ENCODE data around the gene PDE4B. TPM values are rescaled to one million over a fixed set of nuclear protein-coding genes. Genes with fewer than 3 reads are reported as not detected.

PDE4B gene
- total and polyA plus RNA-seq, 10 of the 15 experiments (the other 5 are each of a cell fraction or from before 2014, with no cell fraction given), result 3.0 to 13.2 (median 5.7) TPM

GRCh38 chr1:66359815-66360214 is 567.1 kb downstream of the PDE4B start:
- Histone ChIP-seq H3K4me3 (no peak overlapping the region), H3K4me1 (ENCODE audit: control insufficient read depth, insufficient read depth, low read length) (peaks cover 15% of the 10 kb centered on the region), H3K4me2 (ENCODE audit: control insufficient read depth, insufficient read depth) (no peak overlapping the region), H3K9me3 (replicated peaks; ENCODE audit: control insufficient read depth, insufficient read depth, low read length) (no peaks in the 10 kb centered on the region), H2AFZ (ENCODE audit: control insufficient read depth, low read depth, low read length) (no peak overlapping the region), H4K20me1 (ENCODE audit: control insufficient read depth, insufficient read depth) (no peaks in the 10 kb centered on the region), H3K36me3 (ENCODE audit: control insufficient read depth in 2 of 2, insufficient read depth in 2 of 2, low read length in 1 of 2) (peaks cover 6 to 11% of the 10 kb centered on the region in 2 experiments), H3K79me2 (ENCODE audit: control insufficient read depth, insufficient read depth, low read length) (no peaks in the 10 kb centered on the region; the same call in none of the 2 replicates), H3K27ac (ENCODE audit: control insufficient read depth, insufficient read depth) (no peak overlapping the region), H3K27me3 (replicated peaks in 1 of 2; ENCODE audit: control insufficient read depth in 2 of 2, insufficient read depth in 2 of 2, low read length in 1 of 2) (no peaks in the 10 kb centered on the region), H3K9ac (ENCODE audit: control insufficient read depth, insufficient read depth, low read length) (no peak overlapping the region)
- POLR2A ChIA-PET, result interaction anchor here (1.1 kb wide), 1 partner anchor 14 kb away, joined by 3 read pairs; no protein-coding TSS in a partner anchor
- CTCF ChIA-PET, result interaction anchor here (1.1 to 24.3 kb wide), 16 partner anchors 8 to 113 kb away, joined by 3 to 396 read pairs (median 8); no protein-coding TSS in a partner anchor
- in situ Hi-C loops (cut with MboI) (no loop called here), intact Hi-C loops (cut with micrococcal nuclease; ENCODE audit: unreplicated experiment) (loop anchor here (10.0 kb wide), 1 partner anchor 375 kb away; no protein-coding TSS in a partner anchor)
- FAIRE-seq, result no peak
- no peak for ATAC-seq
- SMC1A ChIA-PET (ENCODE audit: uncharacterized antibody, unreplicated experiment), result interaction anchor here (0.7 to 23.1 kb wide), 12 partner anchors 10 to 400 kb away, joined by 3 to 463 read pairs (median 8); no protein-coding TSS in a partner anchor
- TF ChIP-seq TCF3 (IDR thresholded peaks at IDR 0.05; ENCODE audit: borderline replicate concordance, insufficient read depth, low read depth, low read length) (no peak), PKNOX1 (IDR thresholded peaks at IDR 0.05) (no peak), HDAC6 (IDR thresholded peaks at IDR 0.05; ENCODE audit: unreplicated experiment) (no peak), IKZF1 (conservative IDR thresholded peaks at IDR 0.05) (no peak), POLR2AphosphoS2 (IDR thresholded peaks at IDR 0.05; ENCODE audit: low read depth, low read length) (no peak), NFXL1 (IDR thresholded peaks at IDR 0.05; ENCODE audit: borderline replicate concordance) (no peak), CREM (IDR thresholded peaks at IDR 0.05; ENCODE audit: low read depth) (no peak), ZNF217 (IDR thresholded peaks at IDR 0.05) (no peak), SP1 (IDR thresholded peaks at IDR 0.05; ENCODE audit: low read depth, low read length) (no peak), ESRRA (IDR thresholded peaks at IDR 0.05; ENCODE audit: low read length) (no peak), PAX5 (IDR thresholded peaks at IDR 0.05; ENCODE audit: borderline replicate concordance, low read depth, low read length) (no peak), FOS (IDR thresholded peaks at IDR 0.05; ENCODE audit: borderline replicate concordance, extremely low read depth, insufficient read length) (no peak), PRDM15 (CRISPR knock-in tag; IDR thresholded peaks at IDR 0.05) (no peak), WRNIP1 (IDR thresholded peaks at IDR 0.05; ENCODE audit: borderline replicate concordance, low read depth, low read length) (no peak), MTA3 (IDR thresholded peaks at IDR 0.05; ENCODE audit: borderline replicate concordance, low read length) (no peak), POU2F2 (IDR thresholded peaks at IDR 0.05; ENCODE audit: borderline replicate concordance, low read depth, low read length) (no peak), ASH2L (IDR thresholded peaks at IDR 0.05; ENCODE audit: borderline replicate concordance, low read depth) (no peak)
- no peak for DNase-seq (ENCODE audit: low read depth, low spot score)
- no TSS peak for BruUV-seq (replicated peaks)
- RAD21 ChIA-PET (ENCODE audit: unreplicated experiment), result interaction anchor here (1.4 to 6.0 kb wide), 7 partner anchors 8 to 86 kb away, joined by 4 to 70 read pairs (median 27); no protein-coding TSS in a partner anchor

Measured in GM12878 (cell line).